ENCODE data around the gene TRMT13.

GRCh38 chr1:100142343-100142742 lies 9.4 kb downstream of the TRMT13 start:
- TF ChIP-seq CTCF (IDR thresholded peaks at IDR 0.05) (no peak), POLR2A (IDR thresholded peaks at IDR 0.05) (no peak)

All from body of pancreas (tissue), 4 donors.